Adipose tissue (tissue), 3 donors: Measurements from ENCODE around the gene CFAP61. TPM values are rescaled to one million over a fixed set of nuclear protein-coding genes. Genes with fewer than 3 reads are reported as not detected.

Source experiments
- H3K27ac ChIP-seq: one replicate; pipeline ENCODE4 v1.5.1; 2013; ENCODE audit warnings: low read depth, low read length
- WGBS, 3 donors: extraction: QIAGEN DNeasy Blood & Tissue Kit; methylation state at CpG; one replicate each; pipeline ENCODE4 v1.1.7; 2013; 5-methylcytosine and 5-hydroxymethylcytosine counted together
- polyA plus RNA-seq, 3 donors: library from polyadenylated mRNA; stranded (reverse); fragments of 200-250 nt; gene quantifications; one replicate each; pipeline ENCODE4 v1.2.3, GENCODE V29; 2013
- donor health status: healthy with polysubstance abuse.
- donor health status: Bipolar disorder and iron deficiency.
- donor health status: healthy.

The CFAP61 gene
- polyA plus RNA-seq, 3 donors: 0.24 TPM; not detected in 2

- 40 to 61% (median 60%) methylated on average over 24 of the region's 24 CpGs for WGBS, 3 donors
- no peak overlapping the region for H3K27ac ChIP-seq
Observed at GRCh38 chr20:20199361-20200160, 147.2 kb downstream of the CFAP61 start.

DNA sequence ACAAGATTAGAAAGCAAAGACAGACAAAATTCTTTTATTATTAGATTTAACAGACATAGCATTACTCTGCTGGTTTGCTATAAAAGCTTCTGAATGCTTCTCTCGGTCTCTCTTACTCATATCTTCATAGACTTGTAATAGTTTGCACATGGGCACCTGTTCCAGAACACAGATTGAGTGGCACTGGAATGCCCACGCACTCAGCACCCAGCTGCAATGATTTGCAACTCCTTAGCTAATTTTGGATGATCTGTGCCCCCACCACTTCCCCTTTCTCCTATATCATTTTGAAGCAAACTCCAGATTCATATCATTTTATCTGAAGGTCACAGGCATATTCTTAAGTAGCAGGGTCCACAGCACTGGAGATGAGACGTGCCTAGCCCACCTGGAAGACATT lies 148.8 kb downstream of the CFAP61 start:
- 50 to 69% (median 50%) methylated on average over 3 of the region's 3 CpGs for WGBS, 3 donors
- no peak overlapping the region for H3K27ac ChIP-seq

- 54 to 74% (median 69%) methylated on average over 7 of the region's 7 CpGs for WGBS, 3 donors
- no peak overlapping the region for H3K27ac ChIP-seq
Observed at GRCh38 chr20:20201639-20202038, 149.3 kb downstream of the CFAP61 start.

DNA sequence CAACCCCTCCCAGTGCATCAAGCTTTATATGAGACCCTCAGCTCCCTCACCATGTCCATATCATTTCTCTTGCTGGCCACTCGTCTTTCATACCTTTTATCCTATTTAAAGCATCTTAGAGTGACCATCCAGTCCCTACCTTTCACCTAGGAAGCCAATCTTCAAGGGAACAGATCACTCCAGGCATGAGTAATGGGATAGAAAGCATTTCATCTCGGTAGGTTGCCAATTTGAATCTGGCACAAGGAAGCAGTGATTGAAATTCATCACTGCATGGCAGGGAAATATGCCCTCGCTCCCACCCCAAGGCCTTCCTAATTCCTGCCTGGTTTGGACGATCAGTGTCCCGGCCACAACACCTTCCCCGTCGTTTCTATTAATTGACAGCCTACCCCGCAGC lies 150.4 kb downstream of the CFAP61 start:
- WGBS, 3 donors: 71 to 84% (median 80%) methylated on average over 8 of the region's 8 CpGs
- H3K27ac ChIP-seq: no peak overlapping the region

DNA sequence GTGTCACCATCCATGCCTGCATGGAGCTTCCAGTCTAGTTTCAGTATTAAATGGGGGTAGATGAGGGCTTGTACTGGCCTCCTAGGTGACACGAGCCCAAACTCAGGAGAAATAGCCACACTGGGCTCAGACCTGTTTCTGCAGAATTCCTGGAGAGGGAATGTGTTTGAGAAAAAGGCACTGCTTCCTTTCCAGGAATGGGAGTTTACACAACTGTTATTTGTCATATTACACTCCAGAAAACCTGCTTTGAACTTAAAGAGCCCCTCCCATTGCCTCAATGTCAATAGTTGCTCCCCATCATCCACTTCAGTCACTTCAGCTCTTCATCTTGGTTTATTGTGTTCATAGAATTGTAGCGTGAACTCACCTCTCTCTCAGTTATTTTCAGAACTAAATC lies 151.5 kb downstream of the CFAP61 start:
- WGBS, 3 donors: 55 to 82% (median 79%) methylated on average over 2 of the region's 2 CpGs

GRCh38 chr20:20204256-20204655 lies 151.9 kb downstream of the CFAP61 start:
- WGBS, 3 donors: 48 to 55% (median 49%) methylated on average over 2 of the region's 2 CpGs
- H3K27ac ChIP-seq: no peak overlapping the region

More for the DNA sequence above, 151.5 kb downstream of the CFAP61 start:
- H3K27ac ChIP-seq: no peak overlapping the region

GRCh38 chr20:20205141-20205861 lies 153.0 kb downstream of the CFAP61 start:
- 54 to 69% (median 57%) methylated on average over 2 of the region's 2 CpGs for WGBS, 3 donors
- no peak overlapping the region for H3K27ac ChIP-seq

DNA sequence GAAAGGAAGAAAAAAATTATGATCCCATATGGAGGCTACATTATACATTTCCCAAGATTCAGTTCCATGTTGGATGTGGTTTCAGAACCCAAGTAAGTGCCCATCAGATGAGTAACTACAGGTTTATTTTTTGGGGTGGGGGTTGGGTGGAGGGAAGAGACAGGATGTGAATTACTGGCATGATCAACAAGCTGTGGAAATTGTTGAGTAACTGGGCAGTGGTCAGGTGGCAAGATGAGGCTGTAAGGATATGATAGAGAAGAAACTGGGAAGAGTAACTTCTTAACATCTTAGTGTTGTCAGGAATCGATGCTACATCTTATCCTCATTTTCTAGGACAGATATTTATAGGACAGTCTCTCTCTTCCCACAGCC lies 153.5 kb downstream of the CFAP61 start:
- no peak overlapping the region for H3K27ac ChIP-seq
- WGBS, 3 donors: 82 to 88% (median 86%) methylated on average over 1 of the region's 1 CpG

- H3K27ac ChIP-seq: no peak overlapping the region
- WGBS, 3 donors: 37 to 86% (median 79%) methylated on average over 1 of the region's 1 CpG
Observed at GRCh38 chr20:20206788-20207187, 154.5 kb downstream of the CFAP61 start.

DNA sequence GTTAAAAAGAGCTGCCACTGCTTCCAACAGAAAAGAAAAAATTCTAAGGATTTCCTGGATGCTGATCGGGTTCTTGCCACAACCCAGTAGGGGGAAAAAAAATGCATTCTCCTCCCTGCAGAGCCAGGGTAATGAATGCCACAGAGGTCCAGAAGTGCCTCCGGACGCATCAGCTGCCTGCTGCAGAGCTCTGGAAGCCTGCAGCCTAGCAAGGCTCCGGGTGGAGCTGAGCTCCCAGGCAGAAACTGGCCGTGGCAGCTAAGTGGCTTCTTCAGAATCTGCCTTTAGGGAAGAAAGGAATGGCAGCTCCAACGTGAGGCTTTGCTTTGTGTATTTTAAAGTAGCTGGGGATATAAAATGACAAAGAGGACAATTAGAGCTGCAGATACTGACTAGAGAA lies 155.0 kb downstream of the CFAP61 start:
- H3K27ac ChIP-seq: no peak overlapping the region
- 28 to 34% (median 31%) methylated on average over 6 of the region's 6 CpGs for WGBS, 3 donors

DNA sequence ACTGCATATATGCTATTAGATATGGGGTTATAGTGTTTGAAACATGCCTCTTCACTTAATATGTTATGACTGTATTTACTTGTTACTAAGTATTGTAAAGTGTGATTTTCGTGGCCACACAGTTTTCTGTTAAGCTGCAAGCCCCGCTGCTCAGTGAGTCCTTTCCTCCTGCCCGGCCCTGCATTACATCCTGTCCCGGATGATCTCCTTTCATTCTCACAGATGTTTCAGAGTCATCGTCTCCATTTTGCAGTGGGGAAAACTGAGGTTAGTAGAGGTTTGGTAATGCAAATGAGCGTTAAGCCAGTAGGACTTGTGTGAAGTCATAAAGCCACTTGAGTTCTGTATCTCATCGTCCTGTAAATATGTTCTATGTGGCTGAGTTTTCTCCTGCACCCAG lies 155.5 kb downstream of the CFAP61 start:
- 77 to 83% (median 78%) methylated on average over 7 of the region's 7 CpGs for WGBS, 3 donors
- H3K27ac ChIP-seq: no peak overlapping the region

GRCh38 chr20:20209684-20210083 lies 157.4 kb downstream of the CFAP61 start:
- no peak overlapping the region for H3K27ac ChIP-seq
- 73 to 84% (median 77%) methylated on average over 5 of the region's 5 CpGs for WGBS, 3 donors

- H3K27ac ChIP-seq: no peak overlapping the region
- 68 to 76% (median 70%) methylated on average over 5 of the region's 5 CpGs for WGBS, 3 donors
Observed at GRCh38 chr20:20210327-20210726, 158.0 kb downstream of the CFAP61 start.

DNA sequence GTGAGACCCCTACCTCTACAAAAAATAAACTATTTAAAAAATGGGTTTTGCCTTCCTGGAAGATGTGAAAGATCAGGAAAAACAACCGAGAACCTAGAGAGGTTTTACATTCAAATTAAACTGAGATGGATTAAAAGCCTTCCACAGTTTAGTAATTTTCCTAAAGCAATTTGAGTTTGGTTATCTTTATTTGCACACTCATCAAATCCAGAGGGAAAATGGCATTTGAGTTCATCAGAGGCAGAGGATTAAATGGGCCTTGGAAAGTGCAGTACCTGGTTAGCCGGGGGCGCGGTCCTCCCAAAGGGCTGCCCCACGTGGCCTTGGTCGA lies 158.6 kb downstream of the CFAP61 start:
- WGBS, 3 donors: 72 to 80% (median 73%) methylated on average over 6 of the region's 6 CpGs
- no peak overlapping the region for H3K27ac ChIP-seq

DNA sequence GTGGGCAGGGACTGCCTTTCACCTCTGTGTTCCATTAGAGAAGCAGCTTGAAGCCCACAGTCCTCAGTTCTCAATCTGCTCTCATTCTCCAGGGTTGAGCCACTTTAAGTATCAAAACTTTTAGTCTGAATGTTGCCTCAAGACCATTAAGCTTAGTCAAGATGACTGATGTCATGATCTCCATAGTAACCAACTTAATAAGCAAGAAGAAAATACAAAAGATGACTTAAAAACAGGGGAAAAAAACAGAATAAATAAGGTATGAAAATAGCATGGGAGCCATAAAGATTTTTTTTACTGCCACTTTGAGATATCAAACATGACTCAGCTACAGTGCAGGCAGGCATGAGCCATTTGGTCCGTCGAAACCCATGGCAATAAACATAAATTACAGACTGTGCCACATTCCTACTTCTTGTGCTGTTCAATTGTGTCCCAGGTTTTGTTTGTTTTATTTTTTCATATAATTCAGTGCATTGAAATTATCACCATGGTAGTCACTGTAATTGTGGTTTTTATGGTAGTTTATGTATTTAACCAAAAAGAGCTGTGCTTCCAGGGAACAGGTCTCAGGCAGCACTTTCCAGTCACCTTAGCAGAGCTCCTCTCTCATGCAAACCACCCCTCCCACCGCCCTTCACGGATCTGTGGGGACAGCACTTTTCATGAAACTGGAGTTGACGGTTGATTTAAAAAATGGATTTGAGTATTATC lies 159.1 kb downstream of the CFAP61 start:
- WGBS, 3 donors: 60 to 67% (median 65%) methylated on average over 5 of the region's 5 CpGs
- no peak overlapping the region for H3K27ac ChIP-seq

- 81 to 87% (median 85%) methylated on average over 11 of the region's 11 CpGs for WGBS, 3 donors
Observed at GRCh38 chr20:20211988-20212518, 159.7 kb downstream of the CFAP61 start.

DNA sequence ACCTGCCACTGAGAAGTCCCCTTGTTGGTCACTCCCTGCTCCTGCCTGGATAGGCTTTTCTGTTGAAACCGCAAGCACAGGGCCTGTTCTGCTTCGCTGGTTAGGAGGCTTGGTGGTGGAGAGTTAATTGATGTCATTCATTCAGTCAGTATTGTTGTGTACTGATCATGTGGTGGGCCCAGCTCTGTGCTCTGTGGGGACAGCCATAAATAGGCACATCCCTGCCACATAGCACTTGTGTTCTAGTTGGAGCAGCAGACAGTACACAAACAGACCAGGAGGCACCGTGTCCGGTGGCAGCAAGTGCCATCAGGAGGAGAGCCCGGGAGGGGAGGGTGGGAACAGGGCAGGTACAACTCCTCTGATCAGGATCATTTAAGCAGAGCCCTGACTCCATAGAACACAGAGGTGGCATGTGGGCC lies 160.4 kb downstream of the CFAP61 start:
- WGBS, 3 donors: 78 to 96% (median 83%) methylated on average over 5 of the region's 5 CpGs
- H3K27ac ChIP-seq: no peak overlapping the region

More at GRCh38 chr20:20211988-20212518, 159.7 kb downstream of the CFAP61 start:
- H3K27ac ChIP-seq: no peak overlapping the region

DNA sequence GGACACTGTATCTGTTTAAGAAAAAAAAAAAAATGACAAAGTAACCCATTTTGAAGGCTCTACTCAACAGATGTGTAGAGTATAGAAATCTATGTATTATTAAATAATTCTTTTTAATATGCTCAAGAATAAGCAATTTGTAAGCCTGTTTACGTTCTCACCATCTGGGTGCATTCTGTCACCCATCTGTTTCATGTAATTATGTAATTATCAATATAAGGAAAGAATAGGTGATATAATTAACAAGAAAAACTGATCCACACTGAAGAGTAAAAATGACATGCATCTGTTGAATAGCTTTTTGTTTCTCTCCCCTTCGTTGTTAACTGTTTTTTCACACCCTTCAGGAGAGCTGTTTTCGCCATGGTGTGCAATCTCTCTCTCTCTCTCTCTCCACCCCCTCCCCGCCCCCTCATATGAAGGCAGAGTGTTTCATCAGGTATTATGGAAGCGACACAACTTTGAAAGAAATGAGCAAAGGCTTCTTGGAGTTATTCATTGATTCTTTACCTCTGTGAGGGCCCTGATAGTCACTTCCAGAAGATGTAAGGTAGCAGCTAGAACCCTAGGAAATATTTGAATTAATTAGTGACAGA lies 161.3 kb downstream of the CFAP61 start:
- 67 to 75% (median 69%) methylated on average over 5 of the region's 5 CpGs for WGBS, 3 donors
- no peak overlapping the region for H3K27ac ChIP-seq
